GM12874 (cell line): ENCODE results near the gene DGKQ.

Experiments used
- TF ChIP-seq, protein P1 (sequence below): IDR thresholded peaks from 2 replicates; pipeline ENCODE4 v1.5.1; 2011; ENCODE audit warnings: low read depth, mild to moderate bottlenecking, control low read depth, low read length, moderate library complexity; ENCODE audit not compliant: insufficient read depth

DGKQ gene

GRCh38 chr4:984336-985054 lies 11.1 kb upstream of the DGKQ start:
- TF ChIP-seq, protein P1, sequence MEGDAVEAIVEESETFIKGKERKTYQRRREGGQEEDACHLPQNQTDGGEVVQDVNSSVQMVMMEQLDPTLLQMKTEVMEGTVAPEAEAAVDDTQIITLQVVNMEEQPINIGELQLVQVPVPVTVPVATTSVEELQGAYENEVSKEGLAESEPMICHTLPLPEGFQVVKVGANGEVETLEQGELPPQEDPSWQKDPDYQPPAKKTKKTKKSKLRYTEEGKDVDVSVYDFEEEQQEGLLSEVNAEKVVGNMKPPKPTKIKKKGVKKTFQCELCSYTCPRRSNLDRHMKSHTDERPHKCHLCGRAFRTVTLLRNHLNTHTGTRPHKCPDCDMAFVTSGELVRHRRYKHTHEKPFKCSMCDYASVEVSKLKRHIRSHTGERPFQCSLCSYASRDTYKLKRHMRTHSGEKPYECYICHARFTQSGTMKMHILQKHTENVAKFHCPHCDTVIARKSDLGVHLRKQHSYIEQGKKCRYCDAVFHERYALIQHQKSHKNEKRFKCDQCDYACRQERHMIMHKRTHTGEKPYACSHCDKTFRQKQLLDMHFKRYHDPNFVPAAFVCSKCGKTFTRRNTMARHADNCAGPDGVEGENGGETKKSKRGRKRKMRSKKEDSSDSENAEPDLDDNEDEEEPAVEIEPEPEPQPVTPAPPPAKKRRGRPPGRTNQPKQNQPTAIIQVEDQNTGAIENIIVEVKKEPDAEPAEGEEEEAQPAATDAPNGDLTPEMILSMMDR, result no peak

- TF ChIP-seq, protein P1, result no peak
These were observed 9.4 kb upstream of the DGKQ start for GRCh38 chr4:982814-983213.

DNA sequence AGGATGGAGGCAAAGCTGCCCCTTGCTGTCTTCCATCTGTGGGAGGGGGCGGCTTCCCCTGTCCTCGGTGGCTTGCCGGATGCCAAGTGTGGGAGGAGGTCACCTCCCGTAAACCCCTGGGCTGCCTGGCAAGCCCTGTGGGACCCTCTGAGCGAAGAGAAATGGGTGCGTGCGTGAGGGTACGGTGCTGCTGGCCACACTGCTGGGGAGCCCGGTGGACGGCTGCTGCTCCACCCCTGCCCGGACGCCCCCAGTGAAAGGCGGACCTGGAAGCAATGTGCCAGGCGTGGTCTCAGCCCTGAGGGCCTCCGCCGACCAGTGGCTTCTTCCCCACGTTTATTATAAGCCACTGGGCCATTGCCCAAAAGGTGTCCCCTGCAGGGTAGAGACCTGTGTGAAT lies 8.9 kb upstream of the DGKQ start:
- TF ChIP-seq, protein P1, result no peak

DNA sequence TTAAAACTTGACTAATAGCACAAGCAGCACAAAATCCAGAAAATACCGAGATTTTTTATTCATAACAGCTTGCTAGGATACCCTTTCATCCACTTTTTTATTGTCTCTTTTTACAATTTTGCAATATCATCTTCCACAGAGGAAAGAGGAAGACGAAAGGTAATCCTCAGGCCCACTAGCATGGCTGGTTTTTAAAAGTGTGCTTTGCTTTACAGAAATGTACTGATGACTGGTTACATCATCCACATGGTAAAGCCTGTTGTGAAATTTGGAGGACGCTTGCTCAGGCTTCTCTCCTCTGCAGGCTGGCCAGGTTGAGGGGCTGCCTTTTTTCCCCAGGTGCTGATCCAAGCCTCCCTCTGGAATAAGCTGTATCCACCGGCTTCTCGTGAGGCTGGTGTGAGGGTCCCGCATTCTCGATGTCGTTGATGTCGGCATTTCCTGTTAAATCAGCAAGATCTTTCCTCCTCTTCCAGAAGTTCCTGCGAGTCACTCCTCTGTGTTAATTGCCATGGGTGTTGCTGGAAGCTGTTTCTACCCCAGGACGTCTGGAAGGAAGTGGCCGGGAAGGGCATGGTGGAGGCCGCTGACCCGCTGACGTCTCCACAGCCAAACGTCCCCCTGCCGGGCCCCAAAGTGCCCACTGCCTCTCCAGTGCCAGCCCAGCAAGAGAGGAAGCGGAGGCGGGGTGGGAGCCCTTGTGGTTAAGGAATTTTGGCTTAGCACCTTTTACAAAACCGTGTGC lies 5.8 kb upstream of the DGKQ start:
- TF ChIP-seq, protein P1, result no peak

GRCh38 chr4:974668-975067 lies 1.3 kb upstream of the DGKQ start:
- TF ChIP-seq, protein P1, result no peak

DNA sequence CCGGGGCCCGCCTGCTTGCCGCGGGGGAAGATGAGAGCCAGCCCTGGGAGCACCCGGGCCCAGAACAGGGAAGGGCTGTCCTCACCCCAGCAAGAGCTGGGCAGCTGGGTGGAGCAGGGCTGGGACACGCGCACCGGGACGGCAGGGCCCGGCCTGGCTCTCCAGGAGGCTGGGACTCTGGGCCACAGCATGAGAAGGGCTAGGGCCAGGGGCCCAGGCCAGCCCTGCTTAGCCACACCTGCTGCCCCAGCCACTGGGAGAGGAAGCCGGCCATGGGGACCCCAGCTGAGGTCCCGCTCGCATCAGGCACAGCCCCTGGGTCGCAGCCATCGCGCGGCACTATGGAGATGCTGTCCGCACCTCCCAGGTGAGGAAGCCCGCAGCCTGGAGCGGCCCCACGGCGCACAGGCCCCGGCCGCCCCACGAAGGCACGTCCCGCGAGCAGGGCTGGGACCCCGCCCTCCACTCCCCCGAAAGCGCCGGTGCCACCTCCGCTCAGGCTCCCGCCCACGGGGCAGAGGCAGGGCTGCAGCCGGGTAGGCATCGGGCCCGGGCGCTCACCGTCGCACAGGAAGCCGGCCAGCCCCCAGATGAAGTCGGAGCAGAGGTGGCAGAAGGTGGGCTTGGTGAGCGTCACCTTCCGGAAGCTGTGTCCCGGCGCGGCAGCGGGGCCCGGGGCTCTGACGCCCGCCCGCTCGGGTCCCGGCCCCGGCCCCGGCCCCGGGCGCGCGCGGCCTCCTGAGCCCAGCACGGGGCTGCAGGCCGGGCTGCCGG lies 531 bp downstream of the DGKQ start:
- TF ChIP-seq, protein P1, result no peak

DNA sequence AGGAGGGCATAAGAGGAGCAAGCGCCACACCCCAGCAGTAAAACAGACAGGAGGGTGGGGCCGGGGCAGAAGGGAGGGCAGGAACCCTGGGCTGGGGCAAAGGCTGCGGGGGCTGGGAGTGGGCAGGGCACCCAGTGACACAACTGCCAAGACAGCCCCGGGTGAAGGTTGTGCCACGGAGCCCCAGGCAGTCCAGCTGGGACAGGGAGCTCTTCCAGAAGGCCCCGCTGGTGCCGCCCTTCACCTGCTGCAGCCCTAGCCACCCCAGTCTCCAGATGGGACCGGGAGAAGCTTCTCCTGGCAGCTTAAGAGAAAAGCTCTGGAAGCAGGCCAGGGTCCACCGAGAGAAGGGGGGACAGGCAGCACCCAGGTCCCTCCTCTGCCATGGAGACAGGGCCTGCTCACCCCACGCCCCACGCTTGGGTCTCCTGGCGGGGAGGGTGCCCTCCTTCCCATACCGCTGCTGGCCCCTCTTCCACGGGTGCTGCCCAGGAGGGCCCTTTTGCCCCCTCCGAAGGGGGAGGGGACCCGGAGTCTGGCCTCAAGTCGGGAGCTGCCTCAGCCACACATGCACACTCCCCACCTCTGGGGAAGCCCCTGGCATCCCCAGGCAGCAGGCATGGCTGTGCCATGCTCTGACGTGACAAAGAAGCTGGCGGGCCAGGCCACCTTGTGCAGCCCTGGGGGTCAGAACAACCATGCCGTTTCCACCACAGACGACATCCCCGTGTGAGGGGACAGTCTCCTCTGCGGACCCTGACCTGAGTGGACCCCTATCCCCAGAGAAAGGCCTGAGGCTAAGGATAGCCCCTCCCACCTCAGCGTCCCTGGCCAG lies 1.5 kb downstream of the DGKQ start:
- TF ChIP-seq, protein P1, result no peak
